Superior temporal gyrus (tissue), 1 donor: ENCODE measurements around the gene ZACN.

Experiments
- DNase-seq: peaks from one replicate; pipeline ENCODE4 v3.0.0-alpha.2; 2016; ENCODE audit errors: extremely low spot score

ZACN gene

GRCh38 chr17:76131692-76132573 is 53.0 kb downstream of the ZACN start:
- no peak for DNase-seq
